Keratinocyte (primary cell): ENCODE measurements around the gene ENO2.

Experiments
- EZH2 ChIP-seq: IDR thresholded peaks from one replicate; pipeline ENCODE4 v1.6.1; 2012; ENCODE audit warnings: inconsistent platforms, mild to moderate bottlenecking, low read length, moderate library complexity
- TF ChIP-seq, protein P1 (sequence below), 3 experiments: IDR thresholded peaks in 1 of 3; conservative IDR thresholded peaks in 1 of 3; optimal IDR thresholded peaks in 1 of 3; 2 replicates in 2 of 3; 3 replicates in 1 of 3; pipeline versions ENCODE3 to v1.5.1; 2011; ENCODE audit warnings: low read length in 3 of 3, mild to moderate bottlenecking in 3 of 3, moderate library complexity in 2 of 3, control low read depth in 1 of 3, inconsistent platforms in 1 of 3; ENCODE audit not compliant: insufficient read depth in 2 of 3; ENCODE audit errors: extremely low read depth in 1 of 3

DNA sequence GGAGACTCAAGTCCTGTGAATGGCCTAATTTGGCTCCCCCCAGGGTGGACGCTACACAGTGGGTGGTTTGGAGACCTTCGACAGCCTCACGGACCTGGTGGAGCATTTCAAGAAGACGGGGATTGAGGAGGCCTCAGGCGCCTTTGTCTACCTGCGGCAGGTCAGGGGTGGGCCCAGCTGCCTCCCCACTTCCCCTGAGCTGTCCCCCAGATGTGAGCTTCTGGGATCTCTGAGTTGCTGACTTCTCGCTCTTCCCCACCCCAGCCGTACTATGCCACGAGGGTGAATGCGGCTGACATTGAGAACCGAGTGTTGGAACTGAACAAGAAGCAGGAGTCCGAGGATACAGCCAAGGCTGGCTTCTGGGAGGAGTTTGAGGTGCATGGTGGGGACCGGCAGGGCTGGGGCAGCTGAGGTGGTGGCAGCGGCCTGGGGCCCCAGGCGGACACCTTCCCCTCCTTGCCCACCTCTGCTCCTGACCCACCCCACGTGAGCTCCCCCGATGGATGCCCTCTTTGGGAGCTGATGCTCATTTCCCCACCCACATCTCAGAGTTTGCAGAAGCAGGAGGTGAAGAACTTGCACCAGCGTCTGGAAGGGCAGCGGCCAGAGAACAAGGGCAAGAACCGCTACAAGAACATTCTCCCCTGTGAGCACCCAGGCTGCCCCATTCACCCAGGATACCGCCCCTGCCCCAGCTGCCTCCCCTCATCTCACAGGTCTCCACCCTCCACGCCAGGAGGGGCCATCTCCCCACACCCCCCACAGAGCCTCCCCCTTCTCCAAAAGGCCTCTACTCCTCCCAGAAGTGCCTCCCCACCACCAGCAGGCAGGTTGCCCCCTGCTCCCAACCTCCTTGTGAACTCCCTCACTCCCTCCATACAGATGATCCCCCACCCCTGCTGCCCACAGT is 41.0 kb downstream of the ENO2 start:
- TF ChIP-seq, protein P1, sequence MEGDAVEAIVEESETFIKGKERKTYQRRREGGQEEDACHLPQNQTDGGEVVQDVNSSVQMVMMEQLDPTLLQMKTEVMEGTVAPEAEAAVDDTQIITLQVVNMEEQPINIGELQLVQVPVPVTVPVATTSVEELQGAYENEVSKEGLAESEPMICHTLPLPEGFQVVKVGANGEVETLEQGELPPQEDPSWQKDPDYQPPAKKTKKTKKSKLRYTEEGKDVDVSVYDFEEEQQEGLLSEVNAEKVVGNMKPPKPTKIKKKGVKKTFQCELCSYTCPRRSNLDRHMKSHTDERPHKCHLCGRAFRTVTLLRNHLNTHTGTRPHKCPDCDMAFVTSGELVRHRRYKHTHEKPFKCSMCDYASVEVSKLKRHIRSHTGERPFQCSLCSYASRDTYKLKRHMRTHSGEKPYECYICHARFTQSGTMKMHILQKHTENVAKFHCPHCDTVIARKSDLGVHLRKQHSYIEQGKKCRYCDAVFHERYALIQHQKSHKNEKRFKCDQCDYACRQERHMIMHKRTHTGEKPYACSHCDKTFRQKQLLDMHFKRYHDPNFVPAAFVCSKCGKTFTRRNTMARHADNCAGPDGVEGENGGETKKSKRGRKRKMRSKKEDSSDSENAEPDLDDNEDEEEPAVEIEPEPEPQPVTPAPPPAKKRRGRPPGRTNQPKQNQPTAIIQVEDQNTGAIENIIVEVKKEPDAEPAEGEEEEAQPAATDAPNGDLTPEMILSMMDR (optimal IDR thresholded peaks at IDR 0.05 in 1 of 3, IDR thresholded peaks at IDR 0.05 in 1 of 3, conservative IDR thresholded peaks at IDR 0.05 in 1 of 3; ENCODE audit: extremely low read depth in 1 of 3, insufficient read depth in 2 of 3, low read length in 3 of 3) = no peak
- TF ChIP-seq EZH2 = no peak
